GM21360 (cell line): Measurements from ENCODE around the gene IGFBP6.
"Not testable (repeated sequence)": the region's sequence is repeated elsewhere in the genome, so short reads cannot be mapped to it uniquely, and the experiment has no call there.

ENCODE experiments used
- ATAC-seq: cut with Tn5 transposase; IDR thresholded peaks from one replicate; pipeline ENCODE4 v1.9.1; 2021; ENCODE audit warnings: mild to moderate bottlenecking, moderate library complexity; ENCODE audit not compliant: unreplicated experiment

IGFBP6 gene

DNA sequence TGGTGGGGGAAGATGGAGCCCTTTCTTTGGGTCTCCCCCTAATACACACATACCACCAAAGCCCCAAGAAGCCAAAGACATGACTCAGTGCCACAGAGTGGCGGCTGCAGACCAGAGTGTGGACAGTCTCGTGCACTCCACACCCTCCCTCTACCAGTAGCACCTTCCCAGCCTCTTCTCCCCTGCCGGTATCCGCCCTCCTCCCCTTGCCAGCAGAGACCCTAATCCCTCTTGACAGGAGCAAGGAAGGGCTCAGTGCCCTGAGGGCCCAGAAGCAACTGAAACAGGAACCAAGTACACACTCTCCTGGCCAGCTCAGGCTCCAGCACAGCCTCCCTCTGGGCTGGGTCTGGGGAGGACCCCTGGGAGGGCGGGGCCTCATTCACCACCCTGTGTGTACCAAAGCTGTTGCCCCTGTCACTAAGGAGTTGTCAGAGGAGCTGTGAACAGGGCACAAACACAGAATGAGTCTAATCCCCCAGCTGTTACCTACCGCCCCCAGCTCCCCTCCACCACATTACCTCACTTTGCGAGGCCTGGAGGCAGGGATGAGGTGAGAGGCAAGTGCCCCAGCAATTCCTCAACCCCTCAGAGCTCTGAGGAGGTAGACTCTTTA, 26.5 kb upstream of the IGFBP6 start:
- ATAC-seq: no peak

DNA sequence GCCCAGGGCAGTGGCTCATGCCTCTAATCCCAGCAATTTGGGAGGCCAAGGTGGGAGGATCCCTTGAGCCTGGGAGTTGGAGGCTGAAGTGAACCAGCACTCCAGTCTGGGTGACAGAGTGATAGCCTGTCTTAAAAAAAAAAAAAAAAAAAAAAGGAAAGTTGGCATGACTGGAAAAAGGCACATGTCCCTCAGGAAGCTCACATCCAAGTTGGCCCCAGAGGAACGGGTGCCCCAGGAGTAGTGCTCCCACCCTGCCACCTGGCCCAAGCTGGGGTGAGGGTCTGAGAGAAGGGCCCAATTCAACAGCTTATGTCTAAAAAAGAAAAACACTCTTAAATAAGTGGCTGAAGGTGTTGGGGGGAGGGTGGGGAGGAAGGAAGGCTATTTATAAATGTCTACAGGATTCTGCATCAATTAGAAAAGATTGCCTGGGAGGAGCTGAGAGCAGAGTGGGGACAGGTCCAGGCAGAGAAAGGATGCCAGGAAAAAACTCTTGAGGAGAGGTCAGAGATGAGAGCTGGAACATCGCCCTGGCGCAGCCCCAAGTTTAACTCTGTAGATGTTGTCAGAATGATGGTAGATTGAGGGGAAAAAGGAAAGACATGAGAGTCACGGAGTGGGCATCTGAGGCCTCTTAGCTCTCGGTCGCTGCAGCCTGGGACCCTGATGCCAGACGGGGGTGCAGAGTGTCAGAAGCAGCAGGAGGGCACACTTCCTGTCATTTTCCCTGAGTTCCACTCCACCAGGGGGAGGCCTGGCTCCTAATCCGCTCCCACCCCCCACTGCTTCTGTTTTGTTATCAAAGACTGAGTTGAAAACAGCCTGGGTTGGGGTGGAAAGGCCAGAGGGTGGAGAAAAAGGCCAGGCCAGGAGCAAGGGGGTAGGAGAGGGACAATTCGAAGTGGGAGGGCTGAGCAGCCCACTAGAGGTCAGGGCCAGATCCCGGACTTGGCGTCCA, 25.6 kb upstream of the IGFBP6 start:
- ATAC-seq: no peak

DNA sequence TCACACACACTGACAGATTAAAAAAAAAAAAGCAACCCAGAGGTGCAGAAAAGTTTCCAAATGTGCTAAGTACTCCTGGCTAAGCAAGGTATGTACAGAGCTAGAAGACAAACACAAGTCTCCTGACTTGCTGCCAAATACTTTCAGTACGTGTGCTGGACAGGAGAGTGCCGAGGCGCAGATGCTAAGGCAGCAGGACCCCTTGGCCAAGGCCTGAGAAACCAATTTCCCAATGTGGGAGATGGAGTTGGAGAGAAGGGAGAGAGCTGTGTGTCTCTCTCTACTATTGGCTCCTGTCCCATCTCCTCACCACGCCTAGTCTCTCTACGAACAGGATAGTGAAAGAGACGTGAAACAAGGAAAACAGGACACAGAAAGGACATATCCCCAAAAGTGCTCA, 23.6 kb upstream of the IGFBP6 start:
- ATAC-seq: no peak

DNA sequence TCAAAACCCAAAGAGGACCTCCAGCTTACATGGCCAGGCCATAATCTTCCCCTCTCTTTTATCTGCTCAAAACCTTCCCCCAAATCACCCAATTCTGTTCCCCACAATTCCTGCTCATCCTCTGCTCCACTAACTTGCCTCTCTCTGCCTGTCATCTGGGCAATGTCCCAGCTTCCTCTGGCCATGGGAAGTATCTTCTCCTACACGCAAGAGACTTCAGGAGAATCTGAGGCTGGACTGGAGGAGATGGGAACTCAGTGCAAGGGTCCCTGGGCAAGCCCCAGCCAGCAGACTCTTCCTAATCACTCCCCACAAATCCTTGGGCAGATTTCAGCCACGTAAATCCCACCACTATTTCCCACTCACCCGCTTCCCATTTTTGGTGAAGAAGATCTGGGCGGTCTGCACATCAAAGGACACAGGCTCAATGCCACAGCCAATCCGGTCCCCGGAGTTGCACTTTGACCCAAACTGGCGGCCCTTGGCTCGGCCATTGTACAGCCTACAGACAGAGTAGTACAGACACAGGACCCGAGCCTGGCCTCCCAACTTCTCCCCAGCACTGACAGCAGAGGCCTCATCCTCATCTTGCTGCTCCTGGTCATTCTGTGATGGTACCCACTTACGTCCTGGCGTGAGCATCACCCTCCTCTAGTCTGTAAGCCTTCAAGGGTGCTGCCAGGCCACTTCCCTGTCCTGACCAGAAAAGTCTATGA, 23.0 kb upstream of the IGFBP6 start:
- ATAC-seq: no peak

DNA sequence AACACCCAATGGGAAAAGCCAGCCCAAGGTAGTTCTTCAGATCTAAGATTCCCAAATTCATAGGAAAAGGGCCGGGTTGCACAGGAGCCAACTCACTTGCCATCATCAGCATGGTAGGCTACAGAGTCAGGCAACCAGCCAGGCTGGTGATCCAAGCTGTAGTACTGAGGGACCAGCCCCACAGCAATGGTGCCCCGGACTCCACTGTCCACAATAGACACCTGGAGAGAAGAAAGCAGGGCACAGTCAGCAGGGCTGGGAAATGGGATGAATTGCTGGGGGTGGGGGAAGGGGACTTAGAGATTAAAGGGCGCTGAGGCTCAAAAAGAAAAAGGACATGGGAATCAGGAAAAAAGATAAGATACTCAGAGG, 22.5 kb upstream of the IGFBP6 start:
- ATAC-seq: no peak

DNA sequence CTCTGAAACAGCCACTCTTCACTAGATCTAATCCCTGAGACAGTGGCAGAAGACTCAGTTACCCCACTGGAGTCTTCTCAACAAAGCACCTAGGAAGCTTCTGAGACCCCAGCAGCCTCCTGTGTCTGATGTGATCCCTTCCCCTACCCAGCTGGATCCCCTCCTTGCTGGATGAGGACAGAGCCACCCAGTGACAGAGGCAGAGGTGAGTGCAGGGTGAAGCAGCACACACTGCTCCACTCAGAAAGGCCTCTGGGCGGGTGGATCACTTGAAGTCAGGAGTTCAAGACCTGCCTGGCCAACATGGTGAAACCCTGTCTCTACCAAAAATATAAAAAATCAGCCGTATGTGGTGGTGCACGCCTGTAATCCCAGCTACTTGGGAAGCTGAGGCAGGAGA, 21.0 kb upstream of the IGFBP6 start:
- ATAC-seq: no peak

DNA sequence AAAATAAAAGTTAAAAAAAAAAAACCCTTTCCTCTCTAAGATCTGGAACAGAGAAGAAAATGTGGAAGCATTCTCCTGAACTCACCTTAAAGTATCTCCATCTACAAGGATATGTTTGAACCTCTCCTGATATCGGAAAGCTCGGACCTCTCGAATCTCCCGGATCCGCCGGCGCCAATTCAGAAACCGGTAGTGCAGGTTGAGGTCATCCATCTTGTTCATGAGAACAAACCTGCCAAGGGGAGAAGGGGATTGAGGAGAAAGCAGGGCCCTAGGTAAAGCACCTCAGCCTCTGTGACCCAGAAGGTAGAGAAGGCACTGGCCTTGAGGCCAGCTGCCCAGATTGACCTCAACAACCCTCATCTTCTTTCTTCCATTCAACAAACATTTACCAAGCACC, 20.4 kb upstream of the IGFBP6 start:
- no peak for ATAC-seq

DNA sequence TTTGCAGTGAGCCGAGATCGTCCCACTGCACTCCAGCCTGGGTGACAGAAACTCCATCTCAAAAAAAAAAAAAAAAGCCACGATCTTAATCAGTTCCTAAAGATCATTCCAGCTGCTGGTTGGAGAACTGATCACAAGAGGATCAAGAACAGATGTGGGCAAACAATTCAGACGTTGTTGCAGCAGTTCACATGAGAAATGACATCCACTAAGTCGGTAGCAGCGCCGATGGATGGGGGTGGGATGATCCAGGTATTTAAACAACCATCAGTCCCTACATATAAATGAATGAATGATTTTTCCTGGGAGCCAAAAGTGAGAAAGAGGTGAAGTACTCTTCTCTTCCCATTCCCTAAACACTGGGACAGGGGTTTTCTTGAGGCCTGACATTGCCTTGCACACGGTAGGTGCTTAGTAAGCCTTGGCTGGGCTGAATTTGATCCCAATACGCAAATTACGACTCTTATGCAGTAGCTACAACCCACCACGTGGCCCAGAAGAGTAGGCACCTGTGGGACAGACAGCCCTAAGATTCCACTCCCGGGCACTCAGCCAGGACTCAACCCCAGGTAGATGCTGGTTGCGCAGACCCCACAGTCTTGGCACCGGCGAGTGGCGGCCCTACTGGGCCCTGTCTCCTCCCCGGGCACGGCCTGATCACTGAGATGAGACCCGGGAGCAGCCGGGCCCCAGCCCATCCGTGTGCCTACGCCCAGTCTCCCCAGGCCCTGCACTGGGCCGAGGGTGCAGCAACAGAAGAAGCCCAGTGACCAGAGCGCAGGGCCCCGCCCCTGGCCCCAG, 18.8 kb upstream of the IGFBP6 start:
- no peak for ATAC-seq

DNA sequence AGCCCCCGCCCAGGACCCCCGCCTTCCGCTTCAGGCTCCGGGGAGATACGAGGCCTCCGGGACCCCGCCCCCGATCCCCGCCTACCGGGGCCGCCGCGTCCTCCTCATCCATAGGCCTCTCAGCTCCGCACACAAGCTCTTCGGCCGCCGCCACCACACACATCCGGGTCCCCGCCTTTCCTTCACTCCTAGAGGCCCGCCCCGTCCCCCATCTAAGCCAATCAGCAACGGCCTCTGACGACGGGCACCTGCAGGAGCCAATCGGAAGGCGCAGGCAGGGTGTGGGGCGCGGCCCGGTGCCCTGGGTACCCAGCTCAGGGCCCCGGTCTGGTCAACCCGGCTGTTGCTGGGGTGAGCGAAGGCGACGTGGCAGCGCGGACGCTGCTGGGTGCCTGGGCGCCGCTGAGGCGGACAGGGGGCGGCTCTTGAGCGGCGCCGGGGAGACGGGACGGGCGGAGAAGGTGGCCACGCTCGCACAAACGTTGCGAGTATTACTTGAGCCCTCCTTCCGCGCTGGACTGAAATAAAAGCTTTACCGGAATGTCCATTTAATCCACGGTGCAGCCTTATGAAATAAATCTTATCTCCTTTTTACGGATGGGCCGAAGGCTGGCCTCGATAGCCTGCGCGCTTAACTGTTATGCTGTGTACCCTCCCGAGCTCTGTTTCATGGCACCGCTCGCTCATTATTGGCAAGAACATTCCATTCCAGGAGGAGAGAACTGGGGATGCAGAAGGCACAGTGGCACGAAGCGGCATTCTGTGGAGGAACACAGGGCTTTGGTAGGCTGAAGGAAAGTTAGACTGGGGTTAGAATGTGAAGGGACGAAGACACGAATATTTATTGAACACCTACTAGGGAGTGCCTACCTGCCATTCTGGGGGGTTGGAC, 18.0 kb upstream of the IGFBP6 start, which contains the start of gene SPRYD3:
TSS of gene SPRYD3 (minus strand) at position 165 of the 892 bp plus-strand sequence. CDS start at position 108, 57 bp downstream.
- ATAC-seq: peak; percentile 96

DNA sequence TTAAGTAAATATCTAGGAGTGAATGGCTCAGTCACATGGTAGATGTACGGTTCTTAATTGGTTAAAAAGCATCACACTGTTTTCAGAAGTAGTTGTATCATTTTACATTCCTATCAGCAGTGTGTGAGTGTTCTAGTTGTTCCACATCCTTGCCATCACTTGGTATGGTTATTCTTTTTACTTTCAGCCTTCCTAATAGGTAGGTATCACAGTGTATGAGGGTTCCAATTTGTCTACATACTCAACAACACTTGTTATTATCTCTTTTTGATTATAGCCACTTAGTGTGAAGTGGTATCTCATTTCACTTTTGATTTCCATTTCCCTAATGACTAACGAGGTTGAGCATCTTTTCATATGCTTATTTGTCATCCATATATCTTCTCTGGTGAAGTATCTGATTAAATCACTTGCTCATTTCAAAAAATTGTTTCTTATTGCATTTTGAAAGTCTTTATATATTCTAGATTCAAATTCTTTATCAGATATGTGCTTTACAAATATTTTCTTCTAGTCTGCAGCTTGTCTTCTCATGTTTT, 14.8 kb upstream of the IGFBP6 start:
- no peak for ATAC-seq

DNA sequence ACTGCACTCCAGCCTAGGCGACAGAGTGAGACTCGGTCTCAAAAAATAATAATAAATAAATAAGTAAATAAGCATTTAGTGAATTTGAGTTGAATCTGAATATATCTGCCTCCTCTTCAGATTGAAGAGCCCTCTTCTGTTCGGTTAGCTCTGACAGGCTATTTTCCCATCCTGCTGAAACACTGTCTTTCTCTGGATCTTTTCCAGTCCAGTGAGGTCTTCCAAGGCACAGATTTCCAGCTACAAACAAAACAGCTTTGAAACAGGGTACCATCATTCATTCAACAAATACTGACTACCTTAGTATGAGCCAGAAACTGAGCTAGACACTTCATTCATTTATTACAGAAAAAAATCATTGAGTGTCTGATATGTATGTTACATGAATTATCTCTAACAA, 11.1 kb upstream of the IGFBP6 start:
- ATAC-seq: no peak

DNA sequence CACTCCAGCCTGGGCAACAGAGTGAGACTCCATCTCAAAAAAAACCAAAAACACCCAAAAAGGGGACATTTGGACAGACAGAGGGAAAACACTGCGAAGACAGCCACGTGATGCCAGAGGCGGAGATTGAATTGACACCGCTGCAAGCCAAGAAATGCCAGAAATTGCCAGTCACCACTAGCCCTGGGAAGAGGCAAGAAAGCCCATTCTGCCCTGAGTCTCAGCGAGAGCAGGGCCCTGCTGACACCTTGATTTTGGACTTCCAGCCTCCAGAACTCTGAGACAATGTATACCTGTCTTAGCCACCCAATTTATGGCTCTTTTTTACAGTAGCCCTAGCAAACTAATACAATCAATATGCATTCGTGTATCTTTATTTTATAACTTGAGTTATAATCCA, 7.4 kb upstream of the IGFBP6 start:
- ATAC-seq: no peak

DNA sequence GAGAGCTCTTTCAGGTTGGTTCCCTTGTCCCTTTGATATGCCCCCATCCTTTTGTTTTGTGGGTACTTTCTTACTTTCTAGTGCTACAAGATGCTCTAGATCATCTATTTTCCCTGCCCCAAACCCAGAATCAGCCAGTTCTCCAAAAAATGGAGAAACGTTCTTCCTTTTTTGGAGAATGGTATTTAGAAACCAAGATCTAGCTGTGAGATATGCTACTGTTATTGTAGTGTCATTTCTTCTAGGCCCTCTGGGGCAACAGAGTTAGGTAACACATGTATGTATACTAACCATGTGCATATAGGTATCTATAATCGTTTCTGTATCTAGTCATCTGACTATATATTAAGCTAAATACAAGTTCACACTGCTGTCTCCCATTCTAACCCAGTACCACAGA, 6.9 kb upstream of the IGFBP6 start:
- ATAC-seq: no peak

DNA sequence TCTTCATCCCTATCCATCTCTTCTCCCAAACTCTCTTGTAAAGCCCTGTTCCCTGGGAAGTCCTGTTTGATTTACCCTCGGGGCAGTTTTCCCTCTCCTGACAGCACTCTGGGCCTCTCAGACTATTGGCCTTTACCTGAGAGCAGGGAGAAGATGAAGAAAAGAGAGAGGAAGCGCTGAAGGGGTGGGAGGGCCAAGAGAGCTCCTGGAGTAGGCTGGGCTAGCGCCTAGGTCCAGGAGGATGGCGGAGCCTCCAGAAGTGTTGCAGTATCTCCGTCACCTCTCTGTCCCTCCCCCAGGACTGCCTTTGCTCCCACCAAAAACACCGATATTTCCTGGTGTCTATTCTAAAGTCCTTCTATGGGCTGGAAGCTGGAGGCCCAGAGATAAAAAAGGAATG, 5.7 kb upstream of the IGFBP6 start:
- ATAC-seq: no peak

DNA sequence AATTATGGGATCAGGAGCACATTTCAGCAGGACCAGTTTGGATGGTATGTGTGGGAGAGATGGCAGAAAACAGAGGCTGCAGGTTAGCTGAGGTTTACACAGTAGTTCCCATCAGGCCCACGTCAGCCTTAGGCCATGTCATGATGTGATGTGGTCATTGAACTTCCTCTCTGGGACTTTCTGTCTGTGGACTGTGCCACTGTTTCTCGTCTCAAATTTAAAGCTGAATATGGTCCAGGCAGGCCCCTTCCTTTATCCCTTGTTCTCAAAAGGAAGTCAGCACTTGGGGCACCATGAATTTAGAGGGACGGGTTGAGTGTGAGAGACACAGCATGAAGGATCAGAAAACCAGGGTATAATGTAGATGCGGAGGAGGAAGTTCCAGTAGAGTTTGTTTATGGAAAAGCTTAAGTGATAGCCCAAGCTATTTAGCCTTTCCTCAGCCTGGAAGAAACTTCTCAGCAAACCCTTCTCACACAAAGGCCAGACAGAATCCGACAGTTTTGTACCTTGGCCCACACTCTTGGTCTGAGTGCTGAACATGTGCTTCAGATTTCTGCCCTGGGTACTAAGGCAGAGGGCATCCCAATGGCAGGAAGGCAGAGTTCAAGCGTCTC, 3.6 kb upstream of the IGFBP6 start:
- no peak for ATAC-seq

DNA sequence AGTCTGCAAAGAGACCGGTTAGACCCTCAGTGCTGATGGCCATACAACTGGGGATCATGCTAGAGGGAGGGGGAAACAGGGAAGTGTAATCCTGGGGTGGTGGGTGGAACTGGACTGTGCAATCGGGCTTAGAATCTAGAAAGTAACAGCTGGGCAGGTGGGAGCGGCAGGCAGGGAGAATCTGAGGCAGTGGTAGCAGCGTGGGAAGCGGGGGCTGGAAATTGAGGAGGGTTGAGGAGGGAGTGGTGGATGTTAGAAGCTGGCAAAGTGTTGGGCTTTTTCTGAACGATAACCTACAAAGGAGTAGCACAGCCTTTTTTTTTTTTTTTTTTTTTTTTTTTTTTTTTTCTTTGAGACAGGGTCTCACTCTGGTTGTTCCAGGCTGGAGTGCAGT, 3.1 kb upstream of the IGFBP6 start:
- no peak for ATAC-seq

DNA sequence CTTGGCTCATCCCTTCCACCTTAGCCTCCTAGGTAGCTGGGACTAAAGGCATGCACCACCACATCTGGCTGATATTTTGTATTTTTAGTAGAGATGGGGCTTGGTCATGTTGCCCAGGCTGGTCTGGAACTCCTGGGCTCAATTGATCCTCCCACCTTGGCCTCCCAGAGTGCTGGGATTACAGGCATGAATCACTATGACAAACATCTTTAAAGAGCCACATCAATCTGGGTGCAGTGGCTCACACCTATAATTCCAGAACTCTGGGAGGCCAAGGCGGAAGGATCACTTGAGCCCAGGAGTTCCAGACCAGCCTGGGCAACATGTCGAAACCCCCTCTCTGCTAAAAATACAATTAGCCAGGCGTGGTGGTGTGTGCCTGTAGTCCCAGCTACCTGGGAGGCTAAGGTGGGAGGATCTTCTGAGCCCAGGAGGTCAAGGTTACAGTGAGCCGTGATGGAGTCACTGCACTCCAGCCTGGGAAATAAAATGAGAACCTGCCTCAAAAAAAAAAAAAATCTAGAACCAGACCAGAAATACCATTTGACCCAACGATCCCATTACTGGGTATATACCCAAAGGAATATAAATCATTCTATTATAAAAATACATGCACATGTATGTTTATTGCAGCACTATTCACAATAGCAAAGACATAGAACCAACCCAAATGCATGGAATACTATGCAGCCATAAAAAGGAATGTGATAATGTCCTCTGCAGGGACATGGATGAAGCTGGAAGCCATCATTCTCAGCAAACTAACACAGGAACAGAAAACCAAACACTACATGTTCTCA, 2.5 kb upstream of the IGFBP6 start:
- not testable (repeated sequence) for ATAC-seq

DNA sequence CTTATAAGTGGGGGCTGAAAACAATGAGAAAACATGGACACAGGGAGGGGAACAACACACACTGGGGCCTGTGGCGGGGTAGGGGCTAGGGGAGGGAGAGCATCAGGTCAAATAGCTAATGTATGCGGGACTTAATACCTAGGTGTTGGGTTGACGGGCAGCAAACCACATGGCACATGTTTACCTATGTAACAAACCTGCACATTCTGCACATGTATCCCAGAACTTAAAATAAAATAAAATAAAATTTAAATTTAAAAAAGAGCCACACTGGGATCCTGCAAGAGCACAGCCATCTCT, 1.9 kb upstream of the IGFBP6 start:
- not testable (repeated sequence) for ATAC-seq
